Neuron (in vitro differentiated cells): ENCODE measurements around the gene CLEC4M.
"Not testable (repeated sequence)": the region's sequence is repeated elsewhere in the genome, so short reads cannot be mapped to it uniquely, and the experiment has no call there.

Experiments used
- H2AFZ ChIP-seq: one replicate; pipeline ENCODE4 v1.6.1; 2013; ENCODE audit warnings: low read depth, mild to moderate bottlenecking, inconsistent platforms, low read length, moderate library complexity
- H3K27me3 ChIP-seq: one replicate; pipeline ENCODE4 v1.6.1; 2013; ENCODE audit warnings: low read length; ENCODE audit not compliant: insufficient read depth
- H3K36me3 ChIP-seq: one replicate; pipeline ENCODE4 v1.6.1; 2013; ENCODE audit warnings: low read length; ENCODE audit not compliant: insufficient read depth
- H3K4me1 ChIP-seq: one replicate; pipeline ENCODE4 v1.6.1; 2013; ENCODE audit warnings: low read length; ENCODE audit not compliant: insufficient read depth
- H3K4me3 ChIP-seq: 2 replicates; pipeline ENCODE4 v1.5.1; 2013; ENCODE audit warnings: mild to moderate bottlenecking, low read length, moderate library complexity
- H3K9me3 ChIP-seq: one replicate; pipeline ENCODE4 v1.6.1; 2013; ENCODE audit warnings: low read length

CLEC4M gene

DNA sequence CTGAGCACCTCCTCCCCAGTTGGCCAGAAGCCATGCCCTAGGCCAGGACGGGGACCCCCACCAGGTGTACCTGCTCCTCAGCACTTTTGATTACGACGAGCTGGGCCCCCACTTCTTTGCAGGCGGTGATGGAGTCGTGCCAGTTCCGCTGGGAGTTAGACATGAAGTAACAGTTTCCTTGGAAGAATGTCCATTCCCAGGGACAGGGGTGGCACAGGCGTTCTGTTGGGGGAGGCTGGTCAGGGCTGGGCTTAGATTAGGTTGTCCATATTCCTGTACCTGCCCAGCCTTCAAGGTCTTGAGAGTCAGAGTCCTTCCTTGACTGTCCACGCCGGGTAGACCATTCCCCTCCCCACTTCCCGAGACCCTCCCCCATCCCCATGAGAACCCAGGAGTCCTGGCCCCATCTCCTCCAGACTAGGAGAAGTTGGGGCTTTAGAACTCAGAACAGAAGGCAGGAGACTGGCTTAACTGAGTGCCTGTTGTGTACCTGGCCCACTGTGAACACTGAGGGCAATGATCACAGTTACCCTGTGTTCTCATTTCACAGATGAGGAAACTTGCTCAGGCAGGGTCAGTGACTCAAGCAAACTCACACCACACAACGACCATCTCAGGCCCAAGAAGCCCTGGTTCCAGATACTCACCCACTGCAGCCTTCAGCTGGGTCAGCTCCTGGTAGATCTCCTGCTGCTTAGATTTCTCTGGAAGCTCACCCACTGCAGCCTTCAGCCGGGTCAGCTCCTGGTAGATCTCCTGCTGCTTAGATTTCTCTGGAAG lies 18.0 kb upstream of the CLEC4M start:
- H3K27me3 ChIP-seq = peaks cover 2% of the 10 kb centered on the region
- no peak overlapping the region for H3K4me3 ChIP-seq
- no peaks in the 10 kb centered on the region for H3K4me1 ChIP-seq
- H2AFZ ChIP-seq = no peak overlapping the region
- H3K36me3 ChIP-seq = no peaks in the 10 kb centered on the region
- peaks cover under 1% of the 10 kb centered on the region for H3K9me3 ChIP-seq

DNA sequence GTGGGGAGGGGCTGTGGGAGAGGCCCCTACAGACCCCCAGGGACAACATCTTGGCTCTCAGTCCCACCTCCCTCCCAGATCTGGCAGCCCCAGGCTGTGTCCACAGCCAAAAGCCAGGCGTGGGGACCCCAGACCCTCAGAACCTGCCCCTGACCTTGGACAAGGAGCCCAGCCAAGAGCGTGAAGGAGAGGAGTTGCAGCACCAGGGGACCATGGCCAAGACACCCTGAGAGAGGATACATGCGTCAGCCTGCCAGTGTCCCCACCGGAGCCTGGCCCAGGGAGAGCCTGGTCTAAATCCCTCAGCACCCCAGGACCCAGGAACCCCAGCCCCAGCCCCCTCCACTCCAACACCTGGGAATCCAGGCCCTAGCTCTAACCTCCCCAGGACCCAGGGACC lies 16.7 kb upstream of the CLEC4M start:
- not testable (repeated sequence) for H3K4me1 ChIP-seq, H3K9me3 ChIP-seq, H3K36me3 ChIP-seq, H3K27me3 ChIP-seq, H2AFZ ChIP-seq, H3K4me3 ChIP-seq

- Histone ChIP-seq H3K4me1 (no peaks in the 10 kb centered on the region), H3K4me3 (no peak within 1 kb of the TSS), H2AFZ (no peak within 1 kb of the TSS), H3K36me3 (no peaks in the 10 kb centered on the region), H3K9me3 (peaks cover 3% of the 10 kb centered on the region), H3K27me3 (peaks cover 2% of the 10 kb centered on the region)
Measured at GRCh38 chr19:7746903-7747884, 15.8 kb upstream of the CLEC4M start, which contains the start of gene CD209. TSS of gene CD209 (minus strand) at chr19:7747534. CDS start at chr19:7747511, 23 bp downstream.

DNA sequence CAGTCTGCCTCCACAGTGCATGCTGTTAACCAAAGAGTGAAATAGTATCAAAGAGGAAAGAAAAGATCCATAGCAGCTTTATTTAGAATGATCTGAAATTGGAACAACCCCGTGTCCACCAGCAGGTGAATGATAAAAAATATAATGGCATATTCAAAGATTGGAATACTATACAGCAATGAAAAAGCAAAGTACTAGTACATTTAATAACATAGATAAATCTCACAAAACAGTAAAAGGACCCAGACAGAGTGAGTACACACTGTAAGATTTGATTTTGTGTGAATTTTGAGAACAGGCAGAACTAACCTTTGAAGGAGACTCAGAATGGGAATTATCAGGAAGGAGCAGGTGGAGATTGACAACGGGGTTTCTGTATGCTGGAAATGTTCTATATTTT lies 14.9 kb upstream of the CLEC4M start:
- Histone ChIP-seq H2AFZ (no peak overlapping the region), H3K9me3 (peaks cover 3% of the 10 kb centered on the region), H3K4me1 (no peaks in the 10 kb centered on the region), H3K36me3 (no peaks in the 10 kb centered on the region), H3K4me3 (no peak overlapping the region), H3K27me3 (no peaks in the 10 kb centered on the region)

- peaks cover 3% of the 10 kb centered on the region for H3K9me3 ChIP-seq
- H3K4me3 ChIP-seq = no peak overlapping the region
- H3K4me1 ChIP-seq = no peaks in the 10 kb centered on the region
- no peak overlapping the region for H2AFZ ChIP-seq
- no peaks in the 10 kb centered on the region for H3K36me3 ChIP-seq
- no peaks in the 10 kb centered on the region for H3K27me3 ChIP-seq
Measured at GRCh38 chr19:7748756-7749155, 14.3 kb upstream of the CLEC4M start.

DNA sequence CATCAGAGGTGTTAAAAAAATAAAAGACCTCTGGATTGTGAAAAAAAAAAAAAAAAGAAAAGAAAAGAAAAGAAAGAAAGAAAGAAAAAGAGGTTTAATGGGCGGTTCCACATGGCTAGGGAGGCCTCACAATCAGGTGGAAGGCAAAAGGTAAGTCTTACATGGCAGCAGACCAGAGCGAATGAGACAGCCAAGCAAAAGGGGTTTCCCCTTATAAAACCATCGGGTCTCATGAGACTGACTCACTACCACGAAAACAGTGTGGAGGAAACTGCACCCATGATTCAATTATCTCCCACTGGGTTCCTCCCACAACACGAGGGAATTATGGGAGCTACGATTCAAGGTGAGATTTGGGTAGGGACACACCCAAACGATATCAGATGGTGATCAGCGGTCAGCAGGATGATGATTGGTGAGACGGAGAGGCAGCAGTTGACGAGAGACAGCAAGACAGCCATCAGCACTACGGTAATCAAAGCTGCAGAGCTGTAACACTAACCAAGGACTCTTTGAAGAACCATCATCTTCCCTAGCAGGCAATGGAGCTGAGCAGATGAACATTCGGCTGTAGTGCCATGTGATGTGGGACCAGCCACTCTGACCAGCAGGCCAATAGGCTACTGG lies 11.8 kb upstream of the CLEC4M start:
- H3K9me3 ChIP-seq = peaks cover 4% of the 10 kb centered on the region
- H3K36me3 ChIP-seq = no peaks in the 10 kb centered on the region
- H3K27me3 ChIP-seq = no peaks in the 10 kb centered on the region
- H3K4me3 ChIP-seq = no peak overlapping the region
- no peak overlapping the region for H2AFZ ChIP-seq
- no peaks in the 10 kb centered on the region for H3K4me1 ChIP-seq

DNA sequence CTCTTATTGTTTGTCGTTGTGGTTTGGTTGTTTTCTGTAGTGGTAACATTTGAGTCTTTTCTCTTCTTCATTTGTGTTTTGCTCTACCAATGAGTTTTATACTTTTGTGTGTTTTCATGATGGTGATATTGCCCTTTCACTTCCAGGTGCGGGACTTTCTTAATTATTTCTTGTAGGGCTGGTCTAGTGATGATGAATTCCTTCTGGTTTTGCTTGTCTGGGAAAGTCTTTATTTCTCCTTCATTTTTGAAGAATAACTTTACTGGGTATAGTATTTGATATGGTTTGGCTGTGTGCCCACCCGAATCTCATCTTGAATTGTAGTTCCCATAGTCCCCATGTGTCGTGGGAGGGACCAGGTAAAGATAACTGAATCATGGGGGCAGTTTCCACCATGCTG lies 6.8 kb upstream of the CLEC4M start:
- Histone ChIP-seq H3K36me3 (no peaks in the 10 kb centered on the region), H3K27me3 (no peaks in the 10 kb centered on the region), H3K4me1 (no peaks in the 10 kb centered on the region), H3K4me3 (no peak overlapping the region), H3K9me3 (peaks cover 16% of the 10 kb centered on the region), H2AFZ (no peak overlapping the region)

DNA sequence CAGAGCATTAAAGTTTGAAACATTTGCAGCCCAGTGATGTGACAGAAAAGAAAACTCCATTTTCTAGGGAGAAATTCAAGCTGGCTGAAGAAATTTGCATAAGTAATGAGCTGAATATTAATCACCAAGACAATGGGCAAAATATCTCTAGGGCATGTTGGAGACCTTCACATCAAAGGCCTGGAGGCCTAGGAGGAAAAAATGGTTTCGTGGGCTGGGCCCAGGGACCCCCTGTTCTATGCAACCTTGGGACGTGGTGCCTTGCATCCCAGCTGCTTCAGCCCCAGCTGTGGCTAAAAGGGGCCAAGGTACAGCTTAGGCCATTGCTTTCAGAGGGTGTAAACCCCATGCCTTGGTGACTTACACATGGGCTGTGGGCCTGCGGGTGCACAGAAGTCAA lies 5.7 kb upstream of the CLEC4M start:
- H3K27me3 ChIP-seq = no peaks in the 10 kb centered on the region
- peaks cover 16% of the 10 kb centered on the region for H3K9me3 ChIP-seq
- no peaks in the 10 kb centered on the region for H3K4me1 ChIP-seq
- H3K4me3 ChIP-seq = no peak overlapping the region
- no peak overlapping the region for H2AFZ ChIP-seq
- H3K36me3 ChIP-seq = no peaks in the 10 kb centered on the region

GRCh38 chr19:7759156-7759555 lies 3.9 kb upstream of the CLEC4M start:
- Histone ChIP-seq H3K4me3 (no peak overlapping the region), H3K4me1 (no peaks in the 10 kb centered on the region), H3K9me3 (peaks cover 16% of the 10 kb centered on the region), H3K36me3 (no peaks in the 10 kb centered on the region), H3K27me3 (no peaks in the 10 kb centered on the region), H2AFZ (no peak overlapping the region)

DNA sequence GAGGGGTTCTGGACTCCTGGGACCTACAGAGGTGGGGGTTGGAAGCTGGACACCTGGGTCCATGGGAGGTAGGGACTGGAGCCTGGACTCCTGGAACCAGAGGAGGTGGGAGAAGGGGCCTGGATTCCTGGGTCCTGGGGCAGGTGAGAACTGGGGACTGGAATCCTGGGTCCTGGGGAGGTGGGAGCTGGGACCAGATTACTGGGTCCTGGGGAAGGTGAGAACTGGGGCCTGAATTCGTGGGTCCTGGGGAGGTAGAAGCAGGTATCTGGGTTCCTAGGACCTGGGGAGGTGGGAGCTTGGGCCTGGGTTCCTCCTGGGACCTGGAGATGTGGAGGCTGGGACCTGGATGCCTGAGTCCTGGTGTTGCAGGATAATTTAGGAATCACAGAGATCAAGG lies 653 bp downstream of the CLEC4M start:
- H3K4me3 ChIP-seq = no peak overlapping the region
- H2AFZ ChIP-seq = no peak overlapping the region
- H3K27me3 ChIP-seq = peaks cover 3% of the 10 kb centered on the region
- peaks cover 8% of the 10 kb centered on the region for H3K9me3 ChIP-seq
- H3K36me3 ChIP-seq = no peaks in the 10 kb centered on the region
- no peaks in the 10 kb centered on the region for H3K4me1 ChIP-seq

- not testable (repeated sequence) for H3K36me3 ChIP-seq, H3K27me3 ChIP-seq, H2AFZ ChIP-seq, H3K9me3 ChIP-seq, H3K4me3 ChIP-seq, H3K4me1 ChIP-seq
Measured at GRCh38 chr19:7764157-7764556, 1.1 kb downstream of the CLEC4M start.

- H3K36me3 ChIP-seq, H3K4me1 ChIP-seq, H3K4me3 ChIP-seq, H2AFZ ChIP-seq, H3K27me3 ChIP-seq, H3K9me3 ChIP-seq: not testable (repeated sequence)
Measured at GRCh38 chr19:7765043-7765442, 2.0 kb downstream of the CLEC4M start.

- H3K27me3 ChIP-seq = peaks cover 3% of the 10 kb centered on the region
- no peak overlapping the region for H2AFZ ChIP-seq
- no peaks in the 10 kb centered on the region for H3K36me3 ChIP-seq
- H3K4me3 ChIP-seq = no peak overlapping the region
- no peaks in the 10 kb centered on the region for H3K9me3 ChIP-seq
- no peaks in the 10 kb centered on the region for H3K4me1 ChIP-seq
Measured at GRCh38 chr19:7766535-7766934, 3.5 kb downstream of the CLEC4M start.
